ENCODE measurements around the gene DMD.

Gene DMD

DNA sequence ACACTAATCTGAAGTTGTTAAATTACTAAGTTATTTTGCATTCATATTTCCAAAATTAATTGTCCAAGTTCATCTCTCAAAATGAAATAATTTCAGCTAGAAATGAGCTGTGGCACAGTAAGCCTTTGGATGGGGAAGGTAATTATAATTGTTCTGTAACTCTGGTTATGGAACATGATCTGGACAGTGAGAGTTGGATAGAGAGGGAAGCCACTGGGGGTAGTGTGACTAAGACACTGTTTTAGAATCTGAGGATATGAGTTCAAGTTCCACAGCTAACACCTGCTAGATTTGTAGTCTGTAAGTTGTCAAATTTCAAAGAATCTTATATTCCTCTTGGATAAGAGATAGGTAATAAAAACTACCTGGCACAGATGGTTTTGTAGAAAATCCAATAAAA is 49.5 kb downstream of the DMD start:
- peaks cover 65% of the 10 kb centered on the region for H3K27me3 ChIP-seq
- no peaks in the 10 kb centered on the region; the same call in 1 of the 2 replicates for H4K20me1 ChIP-seq
- no peak for TF ChIP-seq Cebpa-rat (IDR thresholded peaks at IDR 0.05)

GRCh38 chrX:33160273-33160672 is 51.1 kb downstream of the DMD start:
- no peaks in the 10 kb centered on the region for H3K36me3 ChIP-seq

More for the DNA sequence above, 49.5 kb downstream of the DMD start:
- Histone ChIP-seq H3K4me3 (no peak overlapping the region), H3K4me2 (no peak overlapping the region), H3K27ac (no peak overlapping the region), H3K9me3 (no peaks in the 10 kb centered on the region), H3K4me1 (peaks cover 11% of the 10 kb centered on the region), H3K9ac (no peak overlapping the region), H3K36me3 (no peaks in the 10 kb centered on the region)

GRCh38 chrX:33156152-33156726 is 55.1 kb downstream of the DMD start:
- no peaks in the 10 kb centered on the region for H3K9me3 ChIP-seq
- no peaks in the 10 kb centered on the region for H3K4me1 ChIP-seq
- no peaks in the 10 kb centered on the region for H3K36me3 ChIP-seq
- H3K9ac ChIP-seq, result no peak overlapping the region
- H3K4me3 ChIP-seq, result no peak overlapping the region
- H3K4me2 ChIP-seq, result no peak overlapping the region
- no peaks in the 10 kb centered on the region; the same call in 1 of the 2 replicates for H4K20me1 ChIP-seq
- H3K27ac ChIP-seq, result no peak overlapping the region
- peaks cover 68% of the 10 kb centered on the region for H3K27me3 ChIP-seq
- TF ChIP-seq Cebpa-rat (IDR thresholded peaks at IDR 0.05), result no peak

More at GRCh38 chrX:33160273-33160672, 51.1 kb downstream of the DMD start:
- H3K4me1 ChIP-seq, result peaks cover 3% of the 10 kb centered on the region; the same call in 1 of the 2 replicates
- H3K9me3 ChIP-seq, result no peaks in the 10 kb centered on the region
- no peaks in the 10 kb centered on the region; the same call in 1 of the 2 replicates for H4K20me1 ChIP-seq
- H3K4me2 ChIP-seq, result no peak overlapping the region
- no peak for TF ChIP-seq Cebpa-rat (IDR thresholded peaks at IDR 0.05)
- no peak overlapping the region for H3K27ac ChIP-seq
- H3K27me3 ChIP-seq, result peaks cover 61% of the 10 kb centered on the region
- no peak overlapping the region for H3K9ac ChIP-seq
- no peak overlapping the region for H3K4me3 ChIP-seq

DNA sequence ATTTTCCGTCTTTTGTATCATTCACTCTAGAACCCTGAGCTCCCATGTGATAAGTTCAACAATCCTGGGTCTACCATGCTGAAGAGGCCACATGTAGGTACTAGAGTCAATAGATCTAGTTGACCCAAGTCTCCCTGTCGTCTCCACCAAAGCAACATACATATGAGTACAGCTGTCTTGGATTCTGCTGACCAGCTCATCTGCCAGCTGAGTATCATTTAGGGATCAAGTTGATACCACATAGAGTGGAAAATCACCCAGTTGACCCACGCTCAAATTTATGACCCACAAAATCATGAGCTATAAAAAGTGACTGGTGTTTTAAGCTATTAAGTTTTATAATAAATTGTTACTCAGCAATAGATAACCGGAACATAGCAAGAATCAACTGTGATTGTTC is 61.8 kb downstream of the DMD start:
- Histone ChIP-seq H4K20me1 (no peaks in the 10 kb centered on the region; the same call in 1 of the 2 replicates), H3K4me2 (no peak overlapping the region), H3K9ac (no peak overlapping the region), H3K36me3 (no peaks in the 10 kb centered on the region), H3K27me3 (peaks cover 84% of the 10 kb centered on the region), H3K4me1 (no peaks in the 10 kb centered on the region), H3K9me3 (peaks cover 9% of the 10 kb centered on the region), H3K27ac (no peak overlapping the region), H3K4me3 (no peak overlapping the region)
- TF ChIP-seq Cebpa-rat (IDR thresholded peaks at IDR 0.05), result no peak

GRCh38 chrX:33149085-33149484 is 62.3 kb downstream of the DMD start:
- Histone ChIP-seq H3K36me3 (no peaks in the 10 kb centered on the region), H3K4me3 (no peak overlapping the region), H3K9me3 (peaks cover 9% of the 10 kb centered on the region), H3K9ac (no peak overlapping the region), H3K4me1 (peaks cover 1% of the 10 kb centered on the region; the same call in 1 of the 2 replicates), H3K4me2 (no peak overlapping the region), H4K20me1 (no peaks in the 10 kb centered on the region; the same call in 1 of the 2 replicates), H3K27ac (no peak overlapping the region), H3K27me3 (peaks cover 84% of the 10 kb centered on the region)
- TF ChIP-seq Cebpa-rat (IDR thresholded peaks at IDR 0.05), result no peak

GRCh38 chrX:33142331-33142730 is 69.0 kb downstream of the DMD start:
- Histone ChIP-seq H3K4me1 (peaks cover 12% of the 10 kb centered on the region; the same call in 1 of the 2 replicates), H4K20me1 (peaks cover 6% of the 10 kb centered on the region; the same call in 1 of the 2 replicates), H3K36me3 (no peaks in the 10 kb centered on the region), H3K9ac (no peak overlapping the region), H3K4me3 (no peak overlapping the region), H3K27ac (no peak overlapping the region), H3K4me2 (no peak overlapping the region), H3K9me3 (no peaks in the 10 kb centered on the region), H3K27me3 (peaks cover 83% of the 10 kb centered on the region)
- no peak for TF ChIP-seq Cebpa-rat (IDR thresholded peaks at IDR 0.05)

GRCh38 chrX:33138677-33139249 is 72.6 kb downstream of the DMD start:
- H3K4me3 ChIP-seq, result no peak overlapping the region
- H3K9me3 ChIP-seq, result no peaks in the 10 kb centered on the region
- peaks cover 12% of the 10 kb centered on the region; the same call in 1 of the 2 replicates for H3K4me1 ChIP-seq
- H3K27ac ChIP-seq, result no peak overlapping the region
- H3K4me2 ChIP-seq, result no peak overlapping the region
- H3K27me3 ChIP-seq, result peaks cover 81% of the 10 kb centered on the region
- peaks cover 6% of the 10 kb centered on the region; the same call in 1 of the 2 replicates for H4K20me1 ChIP-seq
- H3K36me3 ChIP-seq, result no peaks in the 10 kb centered on the region
- no peak overlapping the region for H3K9ac ChIP-seq
- TF ChIP-seq Cebpa-rat (IDR thresholded peaks at IDR 0.05), result no peak

DNA sequence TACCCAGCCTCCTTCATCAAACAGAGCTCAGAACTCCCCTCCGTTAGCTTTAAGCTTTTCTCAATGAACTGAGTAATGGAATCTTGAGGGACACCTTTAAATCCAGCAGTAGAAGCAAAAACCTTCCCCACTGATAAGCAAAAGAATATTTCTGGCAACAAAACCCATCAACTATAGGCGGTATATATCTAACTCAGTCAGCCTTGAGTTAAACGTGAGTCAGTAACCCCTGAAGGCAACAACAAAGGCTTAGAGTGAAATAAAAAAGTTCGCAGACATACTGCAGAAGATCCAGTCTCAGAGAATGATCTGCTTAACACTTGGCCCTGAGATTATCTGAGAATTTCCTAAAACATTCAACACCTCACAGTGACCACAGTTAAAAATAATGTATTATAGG is 77.2 kb downstream of the DMD start:
- no peak overlapping the region for H3K27ac ChIP-seq
- no peaks in the 10 kb centered on the region for H3K9me3 ChIP-seq
- no peak overlapping the region for H3K4me2 ChIP-seq

DNA sequence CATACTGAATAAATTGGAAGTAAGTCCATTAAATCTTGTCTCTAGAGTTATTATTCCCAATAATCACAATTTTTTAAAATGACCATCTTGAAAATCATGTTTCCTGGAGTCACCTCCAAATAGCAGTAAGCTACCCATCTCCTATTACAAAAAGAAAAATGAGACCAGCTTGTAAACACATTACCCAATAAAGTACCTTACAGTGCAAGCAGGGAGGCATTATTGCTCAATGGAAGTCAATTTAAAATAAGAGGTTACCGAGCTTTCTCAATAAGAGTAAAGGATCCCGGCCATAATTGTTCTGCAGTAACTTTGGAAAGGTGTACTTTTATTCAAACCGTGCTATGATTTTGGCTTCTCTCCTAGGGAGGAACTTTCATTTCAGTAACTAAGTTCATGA is 78.0 kb downstream of the DMD start:
- Histone ChIP-seq H3K9ac (no peak overlapping the region), H3K27ac (no peak overlapping the region), H3K4me3 (no peak overlapping the region), H3K4me2 (no peak overlapping the region), H3K27me3 (peaks cover 93% of the 10 kb centered on the region), H3K4me1 (peaks cover 10% of the 10 kb centered on the region; the same call in 1 of the 2 replicates), H3K9me3 (no peaks in the 10 kb centered on the region), H4K20me1 (peaks cover 5% of the 10 kb centered on the region; the same call in 1 of the 2 replicates), H3K36me3 (no peaks in the 10 kb centered on the region)
- TF ChIP-seq Cebpa-rat (IDR thresholded peaks at IDR 0.05), result no peak

More for the DNA sequence above, 77.2 kb downstream of the DMD start:
- no peak overlapping the region for H3K9ac ChIP-seq
- TF ChIP-seq Cebpa-rat (IDR thresholded peaks at IDR 0.05), result no peak
- no peaks in the 10 kb centered on the region for H3K36me3 ChIP-seq
- H3K4me1 ChIP-seq, result peaks cover 6% of the 10 kb centered on the region; the same call in 1 of the 2 replicates
- H3K27me3 ChIP-seq, result peaks cover 93% of the 10 kb centered on the region
- peaks cover 3% of the 10 kb centered on the region; the same call in 1 of the 2 replicates for H4K20me1 ChIP-seq
- H3K4me3 ChIP-seq, result no peak overlapping the region

GRCh38 chrX:33132569-33132968 is 78.8 kb downstream of the DMD start:
- Histone ChIP-seq H3K4me2 (no peak overlapping the region), H3K27me3 (peaks cover 93% of the 10 kb centered on the region), H3K9ac (no peak overlapping the region), H3K4me1 (peaks cover 12% of the 10 kb centered on the region; the same call in 1 of the 2 replicates), H3K9me3 (no peaks in the 10 kb centered on the region), H3K36me3 (no peaks in the 10 kb centered on the region), H3K4me3 (no peak overlapping the region), H4K20me1 (peaks cover 12% of the 10 kb centered on the region; the same call in 1 of the 2 replicates), H3K27ac (no peak overlapping the region)
- TF ChIP-seq Cebpa-rat (IDR thresholded peaks at IDR 0.05), result no peak
